ENCODE data around the gene GJC2. TPM values are rescaled to one million over a fixed set of nuclear protein-coding genes. Genes with fewer than 3 reads are reported as not detected.

GJC2 gene
- total and polyA plus RNA-seq, 10 of the 15 experiments (the other 5 are each of a cell fraction or from before 2014, with no cell fraction given), result 0.04 to 0.44 (median 0.07) TPM; not detected in 4

- TF ChIP-seq HCFC1 (IDR thresholded peaks at IDR 0.05; ENCODE audit: low read length), result peak; percentile 74
- TF ChIP-seq ATF7 (IDR thresholded peaks at IDR 0.05; ENCODE audit: low read depth), result peak; percentile 67
- TF ChIP-seq IRF3 (IDR thresholded peaks at IDR 0.05), result no peak
- TF ChIP-seq PAX5 (IDR thresholded peaks at IDR 0.05; ENCODE audit: borderline replicate concordance, low read depth, low read length), result peak; percentile 42; the same call in 1 of the 2 replicates
- no peak for TF ChIP-seq RAD51 (IDR thresholded peaks at IDR 0.05)
- peak; percentile 95 for TF ChIP-seq E2F4 (IDR thresholded peaks at IDR 0.05; ENCODE audit: low read depth, low read length)
- TF ChIP-seq MYC (IDR thresholded peaks at IDR 0.05; ENCODE audit: insufficient read depth, insufficient read length, insufficient replicate concordance, low read length, severe bottlenecking), result peak; percentile 85
- no peak for TF ChIP-seq FOXK2 (IDR thresholded peaks at IDR 0.05)
- peak; percentile 83 for TF ChIP-seq MXI1 (IDR thresholded peaks at IDR 0.05; ENCODE audit: low read depth, low read length)
- TF ChIP-seq HSF1 (IDR thresholded peaks at IDR 0.05; ENCODE audit: low read depth, low read length), result no peak
- TF ChIP-seq SREBF1 (IDR thresholded peaks at IDR 0.05; ENCODE audit: low read length), result no peak
- peak; percentile 49 for TF ChIP-seq RUNX3 (IDR thresholded peaks at IDR 0.05; ENCODE audit: low read length)
- 0 out of 2 replicates have a peak, but pooled peaks have one; percentile 18 for TF ChIP-seq CBFB (IDR thresholded peaks at IDR 0.05; ENCODE audit: low read depth)
- TF ChIP-seq EED (IDR thresholded peaks at IDR 0.05; ENCODE audit: low read depth), result no peak
- peak; percentile 97; the same call in 1 of the 2 replicates for TF ChIP-seq RB1 (IDR thresholded peaks at IDR 0.05; ENCODE audit: borderline replicate concordance)
- TF ChIP-seq DPF2 (IDR thresholded peaks at IDR 0.05), result peak; percentile 74; the same call in 1 of the 2 replicates
- TF ChIP-seq NFIC (IDR thresholded peaks at IDR 0.05; ENCODE audit: low read depth, low read length), result no peak
- no peak for TF ChIP-seq ZSCAN29 (IDR thresholded peaks at IDR 0.05)
- TF ChIP-seq ATF3 (IDR thresholded peaks at IDR 0.05; ENCODE audit: borderline replicate concordance, extremely low read depth, low read depth, low read length), result peak; percentile 89
- peak; percentile 60; the same call in 1 of the 2 replicates for TF ChIP-seq NR2F1 (conservative IDR thresholded peaks at IDR 0.05)
- peak; percentile 63; the same call in 1 of the 2 replicates for TF ChIP-seq TAF1 (IDR thresholded peaks at IDR 0.05; ENCODE audit: borderline replicate concordance, low read depth, low read length)
- TF ChIP-seq PML (IDR thresholded peaks at IDR 0.05; ENCODE audit: low read length), result no peak
- TF ChIP-seq BCL11A (IDR thresholded peaks at IDR 0.05; ENCODE audit: low read depth, low read length), result no peak
- TF ChIP-seq BACH1 (IDR thresholded peaks at IDR 0.05; ENCODE audit: borderline replicate concordance), result peak; percentile 65; the same call in 1 of the 2 replicates
- peak; percentile 80 for TF ChIP-seq POLR2A (IDR thresholded peaks at IDR 0.05; ENCODE audit: low read depth, low read length)
- TF ChIP-seq BHLHE40 (IDR thresholded peaks at IDR 0.05; ENCODE audit: borderline replicate concordance in 1 of 2, low read depth in 2 of 2, low read length in 1 of 2), result peak in 1 of 2 experiments; percentile 71; a peak in 2 of 4 replicates
- peak; percentile 52; the same call in 1 of the 2 replicates for TF ChIP-seq SMARCA5 (IDR thresholded peaks at IDR 0.05)
- TF ChIP-seq CHD2 (IDR thresholded peaks at IDR 0.05; ENCODE audit: borderline replicate concordance, low read depth, low read length), result peak; percentile 35; the same call in 1 of the 2 replicates
- peak; percentile 23 for TF ChIP-seq SIX5 (IDR thresholded peaks at IDR 0.05; ENCODE audit: low read depth, low read length, severe bottlenecking)
- TF ChIP-seq IRF4 (IDR thresholded peaks at IDR 0.05; ENCODE audit: low read depth, low read length), result no peak
Measured at GRCh38 chr1:228102791-228103620, 46.7 kb upstream of the GJC2 start, which contains the start of gene C1orf35 (continued).
